Measurements from ENCODE around the gene PAH.

PAH gene

DNA sequence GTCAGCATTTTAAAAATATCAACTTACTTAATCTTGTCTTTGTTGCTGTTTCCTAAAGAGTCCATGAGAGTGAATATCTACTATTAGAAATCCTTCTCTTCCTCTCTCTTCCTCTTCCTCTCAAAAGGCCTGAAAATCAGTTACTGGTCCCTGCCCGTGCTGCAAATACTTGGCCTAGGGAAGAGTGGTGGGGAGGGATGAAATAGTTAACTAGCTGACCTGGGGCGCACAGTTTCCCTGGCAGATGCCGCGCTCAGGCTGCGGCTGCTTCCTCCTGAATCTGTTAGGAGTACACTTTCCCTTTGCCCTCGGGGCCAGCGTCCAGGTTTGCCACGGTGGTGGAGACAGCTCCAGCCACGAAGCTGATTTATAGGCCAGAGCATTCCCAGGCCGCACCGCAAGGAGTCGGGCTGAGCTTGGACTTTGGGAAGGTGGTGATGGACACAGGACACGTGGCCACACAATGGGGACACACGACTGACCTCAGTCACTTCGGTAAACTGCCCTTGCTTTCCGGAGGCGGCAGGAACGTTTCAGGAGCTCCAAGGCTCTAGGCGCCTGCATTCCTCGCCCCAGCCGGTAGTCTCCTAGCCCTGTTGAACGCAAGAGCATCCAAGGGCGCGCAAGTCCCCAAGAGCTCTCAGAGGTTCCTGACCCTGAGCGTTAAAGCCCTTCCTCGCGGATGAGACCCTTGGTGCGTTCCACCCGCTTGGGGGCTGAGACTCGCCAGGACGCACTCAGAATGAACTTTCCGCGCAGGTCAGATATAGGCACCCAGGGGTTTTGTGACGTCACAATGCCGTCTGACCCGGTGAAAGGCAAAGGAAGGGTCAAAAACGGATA lies 33.3 kb upstream of the PAH start:
- DNase-seq (ENCODE audit: low read depth in 2 of 2), result no peak

GRCh38 chr12:102948941-102949352 lies 31.9 kb upstream of the PAH start:
- DNase-seq (ENCODE audit: low read depth in 2 of 2), result peak; percentile 28 to 43

GRCh38 chr12:102946042-102946441 lies 29.0 kb upstream of the PAH start:
- DNase-seq (ENCODE audit: low read depth in 2 of 2), result no peak

- DNase-seq (ENCODE audit: low read depth in 2 of 2), result no peak
Observed at GRCh38 chr12:102939670-102940222, 22.7 kb upstream of the PAH start.

- DNase-seq (ENCODE audit: low read depth in 2 of 2), result no peak
Observed at GRCh38 chr12:102939059-102939458, 22.0 kb upstream of the PAH start.

GRCh38 chr12:102933168-102933567 lies 16.1 kb upstream of the PAH start:
- DNase-seq (ENCODE audit: low read depth in 2 of 2), result no peak

GRCh38 chr12:102927220-102927619 lies 10.2 kb upstream of the PAH start:
- DNase-seq (ENCODE audit: low read depth in 2 of 2), result no peak

DNA sequence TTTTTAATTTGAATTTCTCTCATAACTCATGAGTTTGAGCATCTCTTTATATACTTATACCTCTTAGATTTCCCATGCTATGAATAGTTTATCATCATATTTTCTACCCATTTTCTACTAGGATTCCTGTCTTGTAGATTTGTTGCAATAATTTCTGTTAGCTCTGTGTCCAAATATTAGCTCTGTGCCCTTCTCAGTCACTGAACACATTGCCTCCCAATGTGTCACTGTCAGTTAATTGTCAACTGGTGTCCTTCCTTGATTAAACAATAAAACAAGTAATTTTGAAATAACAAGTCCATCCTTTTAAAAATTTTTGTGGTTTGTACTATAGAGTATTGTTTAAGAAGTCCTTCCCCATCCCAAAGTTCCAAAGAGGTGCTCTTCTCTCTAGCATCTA lies 4.2 kb upstream of the PAH start:
- DNase-seq (ENCODE audit: low read depth in 2 of 2), result no peak

- DNase-seq (ENCODE audit: low read depth in 2 of 2), result no peak
Observed at GRCh38 chr12:102920271-102920670, 3.2 kb upstream of the PAH start.

DNA sequence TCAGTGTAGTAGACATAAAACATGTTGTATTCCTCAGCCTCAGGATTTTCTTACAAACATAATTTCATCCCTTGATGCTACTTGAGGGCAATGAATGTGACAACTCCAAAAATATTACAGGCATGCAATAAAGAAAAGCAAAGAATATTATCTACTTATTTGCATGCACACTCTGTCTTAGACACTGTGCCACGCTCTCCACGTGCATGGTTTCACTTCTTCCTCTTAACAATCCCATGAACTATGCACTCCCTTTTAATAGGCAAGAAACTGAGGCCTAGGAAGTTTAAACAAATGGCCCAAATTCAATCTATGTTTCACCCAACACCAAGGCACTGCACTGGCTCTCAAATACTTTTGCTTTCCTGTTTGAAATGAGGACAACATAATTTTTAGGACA lies 1.8 kb upstream of the PAH start:
- DNase-seq (ENCODE audit: low read depth in 2 of 2), result no peak

DNA sequence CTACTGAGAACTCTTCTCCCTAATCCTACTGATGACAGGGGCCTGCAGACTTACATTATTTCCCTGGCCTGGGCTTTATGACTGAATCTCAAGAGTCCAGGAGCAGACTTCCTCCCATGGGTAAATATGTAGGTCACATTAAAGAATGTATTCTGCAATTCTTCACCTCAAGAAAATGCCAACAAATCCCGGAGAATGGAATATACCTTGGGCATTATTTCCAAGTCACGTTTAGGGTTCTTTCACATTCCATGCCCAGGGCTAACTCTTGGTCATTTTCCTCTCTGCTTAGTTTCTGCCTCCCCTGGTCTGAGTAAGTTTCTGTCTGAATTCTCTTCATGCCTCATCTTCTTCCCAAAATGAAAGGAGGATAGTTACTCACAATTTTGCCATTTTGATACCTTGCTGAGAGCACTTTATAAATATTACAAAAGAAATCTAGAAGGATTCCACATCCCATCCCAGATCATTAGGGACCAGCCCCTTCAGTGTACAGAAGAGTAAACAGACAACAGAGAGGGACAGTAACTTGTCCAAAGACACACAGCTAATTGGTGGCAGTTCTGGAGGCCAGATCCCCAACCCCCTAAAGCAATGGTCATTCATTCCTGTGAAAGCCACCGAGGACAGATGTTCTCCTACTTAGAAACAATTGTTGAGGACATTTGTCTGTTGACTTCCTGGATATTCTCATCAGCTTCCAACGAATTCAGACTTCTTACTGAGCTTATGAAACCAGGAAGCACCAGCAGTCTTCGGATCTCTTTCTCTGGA lies 605 bp downstream of the PAH start:
- DNase-seq (ENCODE audit: low read depth in 2 of 2), result no peak

- no peak for DNase-seq (ENCODE audit: low read depth in 2 of 2)
Observed at GRCh38 chr12:102913453-102914226, 3.4 kb downstream of the PAH start.

DNA sequence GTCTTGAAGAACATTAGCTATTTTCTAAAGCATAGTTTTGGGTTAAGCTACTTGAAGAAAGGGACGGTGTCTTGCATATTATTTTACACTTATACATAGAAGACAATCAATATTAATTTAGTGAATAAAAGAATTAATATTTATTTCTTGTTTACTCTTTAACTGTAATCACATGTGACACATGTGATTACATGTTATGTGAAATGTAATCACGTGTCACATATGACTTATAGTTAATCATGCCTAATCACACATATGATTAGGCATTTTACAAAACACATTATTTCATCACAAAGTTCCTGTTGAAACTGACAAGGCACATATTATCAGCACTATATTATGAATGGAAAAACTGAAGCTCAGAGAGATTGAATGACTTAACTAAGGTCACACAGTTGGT lies 4.8 kb downstream of the PAH start:
- no peak for DNase-seq (ENCODE audit: low read depth in 2 of 2)

GRCh38 chr12:102911320-102911719 lies 5.7 kb downstream of the PAH start:
- no peak for DNase-seq (ENCODE audit: low read depth in 2 of 2)

- no peak for DNase-seq (ENCODE audit: low read depth in 2 of 2)
Observed at GRCh38 chr12:102910792-102911191, 6.3 kb downstream of the PAH start.

DNA sequence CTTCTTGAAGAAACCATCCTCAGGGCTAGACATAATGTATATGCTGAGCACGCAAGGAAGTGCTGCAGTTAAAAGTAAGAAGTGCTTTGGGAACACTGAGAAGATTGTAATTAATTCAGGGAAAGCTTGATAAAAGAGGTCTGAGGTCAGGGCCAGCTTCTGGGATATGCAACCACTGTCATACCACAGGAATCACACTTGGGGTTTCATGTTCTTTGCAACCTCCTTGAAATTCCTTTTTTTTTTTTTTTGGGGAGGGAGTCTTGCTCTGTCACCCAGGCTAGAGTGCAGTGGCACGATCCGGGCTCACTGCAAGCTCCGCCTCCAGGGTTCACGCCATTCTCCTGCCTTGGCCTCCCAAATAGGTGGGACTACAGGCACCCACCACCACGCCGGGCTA lies 6.9 kb downstream of the PAH start:
- no peak for DNase-seq (ENCODE audit: low read depth in 2 of 2)

DNA sequence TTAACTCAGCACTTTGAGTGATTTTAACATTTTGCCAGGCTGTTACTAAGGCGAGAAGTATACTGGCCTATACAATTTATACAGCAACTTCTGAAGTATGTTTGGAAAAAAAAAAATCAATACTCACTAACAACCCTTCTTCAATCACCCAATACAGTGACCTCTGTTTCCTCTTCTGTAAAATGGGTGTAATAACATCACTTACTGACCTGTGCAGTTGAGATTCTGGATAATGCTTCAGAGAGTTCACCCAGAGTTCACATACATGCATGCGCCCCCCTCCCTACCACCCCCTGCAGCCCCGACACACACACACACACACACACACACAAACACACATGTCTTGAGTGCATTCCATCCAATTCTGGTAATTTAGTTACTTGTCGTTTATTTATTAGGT lies 9.1 kb downstream of the PAH start:
- no peak for DNase-seq (ENCODE audit: low read depth in 2 of 2)

- no peak for DNase-seq (ENCODE audit: low read depth in 2 of 2)
Observed at GRCh38 chr12:102905229-102905628, 11.8 kb downstream of the PAH start.

- DNase-seq (ENCODE audit: low read depth in 2 of 2), result no peak
Observed at GRCh38 chr12:102903337-102904007, 13.6 kb downstream of the PAH start.

- DNase-seq (ENCODE audit: low read depth in 2 of 2), result no peak
Observed at GRCh38 chr12:102902093-102902492, 15.0 kb downstream of the PAH start.

GRCh38 chr12:102900389-102900788 lies 16.7 kb downstream of the PAH start:
- DNase-seq (ENCODE audit: low read depth in 2 of 2), result no peak

- DNase-seq (ENCODE audit: low read depth in 2 of 2), result no peak
Observed at GRCh38 chr12:102896067-102896466, 21.0 kb downstream of the PAH start.

All from activated CD4-positive, alpha-beta T cell treated with anti-CD3 and anti-CD28 coated beads for 24 hours (primary cell).